NB4 (cell line): ENCODE measurements around the gene TMEM168.

Experiments
- DNase-seq: peaks from one replicate; pipeline ENCODE4 v3.0.0; 2010; ENCODE audit warnings: low read depth
- H3K4me3 ChIP-seq: one replicate; pipeline ENCODE4 v1.5.1; 2011; ENCODE audit warnings: mild to moderate bottlenecking, low read depth, low read length, moderate library complexity
- MYC ChIP-seq: IDR thresholded peaks from 2 replicates; pipeline ENCODE4 v1.6.1; 2011; ENCODE audit warnings: low read depth, low read length
- POLR2A ChIP-seq: IDR thresholded peaks from 2 replicates; pipeline ENCODE4 v1.6.1; 2011; ENCODE audit warnings: mild to moderate bottlenecking; ENCODE audit not compliant: insufficient read length; ENCODE audit errors: extremely low read depth
- TF ChIP-seq, protein P1 (sequence below): IDR thresholded peaks from 2 replicates; pipeline ENCODE4 v1.6.1; 2011; ENCODE audit warnings: low read depth, low read length
- TF ChIP-seq, protein P2 (sequence below): IDR thresholded peaks from one replicate; pipeline ENCODE4 v1.5.1; 2012; ENCODE audit warnings: low read depth, low read length

Gene TMEM168

DNA sequence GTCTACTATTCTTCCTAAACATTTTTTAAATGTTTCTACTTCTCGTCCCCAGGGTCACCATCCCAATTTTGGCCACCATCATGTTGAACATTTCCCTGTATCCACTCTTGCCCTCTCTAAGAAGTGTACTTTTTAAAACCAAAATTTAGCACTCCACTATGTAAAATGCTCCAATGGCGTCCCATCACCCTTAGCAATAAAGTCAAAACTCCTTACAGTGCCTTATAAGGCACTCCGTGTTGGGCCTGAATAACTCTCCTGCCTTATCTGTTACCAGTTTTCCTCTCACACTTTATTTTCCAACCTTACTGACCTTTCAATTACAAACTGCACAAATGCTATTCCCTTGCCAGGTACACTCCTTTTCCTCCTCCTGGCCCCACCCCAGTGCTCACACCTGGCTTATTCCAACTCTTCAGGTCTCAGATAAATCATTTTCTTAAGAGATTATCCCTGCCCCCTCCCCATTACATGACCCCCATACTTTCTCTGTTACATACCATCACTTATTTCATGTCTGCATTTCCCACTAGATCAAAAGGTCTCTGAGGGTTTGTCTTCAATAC, 1.3 kb downstream of the TMEM168 start:
- TF ChIP-seq POLR2A (no peak), MYC (no peak)
- TF ChIP-seq, protein P1, sequence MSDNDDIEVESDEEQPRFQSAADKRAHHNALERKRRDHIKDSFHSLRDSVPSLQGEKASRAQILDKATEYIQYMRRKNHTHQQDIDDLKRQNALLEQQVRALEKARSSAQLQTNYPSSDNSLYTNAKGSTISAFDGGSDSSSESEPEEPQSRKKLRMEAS = no peak
- TF ChIP-seq, protein P2, sequence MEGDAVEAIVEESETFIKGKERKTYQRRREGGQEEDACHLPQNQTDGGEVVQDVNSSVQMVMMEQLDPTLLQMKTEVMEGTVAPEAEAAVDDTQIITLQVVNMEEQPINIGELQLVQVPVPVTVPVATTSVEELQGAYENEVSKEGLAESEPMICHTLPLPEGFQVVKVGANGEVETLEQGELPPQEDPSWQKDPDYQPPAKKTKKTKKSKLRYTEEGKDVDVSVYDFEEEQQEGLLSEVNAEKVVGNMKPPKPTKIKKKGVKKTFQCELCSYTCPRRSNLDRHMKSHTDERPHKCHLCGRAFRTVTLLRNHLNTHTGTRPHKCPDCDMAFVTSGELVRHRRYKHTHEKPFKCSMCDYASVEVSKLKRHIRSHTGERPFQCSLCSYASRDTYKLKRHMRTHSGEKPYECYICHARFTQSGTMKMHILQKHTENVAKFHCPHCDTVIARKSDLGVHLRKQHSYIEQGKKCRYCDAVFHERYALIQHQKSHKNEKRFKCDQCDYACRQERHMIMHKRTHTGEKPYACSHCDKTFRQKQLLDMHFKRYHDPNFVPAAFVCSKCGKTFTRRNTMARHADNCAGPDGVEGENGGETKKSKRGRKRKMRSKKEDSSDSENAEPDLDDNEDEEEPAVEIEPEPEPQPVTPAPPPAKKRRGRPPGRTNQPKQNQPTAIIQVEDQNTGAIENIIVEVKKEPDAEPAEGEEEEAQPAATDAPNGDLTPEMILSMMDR = no peak
- peak overlapping the region; percentile 93 for H3K4me3 ChIP-seq
- no peak for DNase-seq

DNA sequence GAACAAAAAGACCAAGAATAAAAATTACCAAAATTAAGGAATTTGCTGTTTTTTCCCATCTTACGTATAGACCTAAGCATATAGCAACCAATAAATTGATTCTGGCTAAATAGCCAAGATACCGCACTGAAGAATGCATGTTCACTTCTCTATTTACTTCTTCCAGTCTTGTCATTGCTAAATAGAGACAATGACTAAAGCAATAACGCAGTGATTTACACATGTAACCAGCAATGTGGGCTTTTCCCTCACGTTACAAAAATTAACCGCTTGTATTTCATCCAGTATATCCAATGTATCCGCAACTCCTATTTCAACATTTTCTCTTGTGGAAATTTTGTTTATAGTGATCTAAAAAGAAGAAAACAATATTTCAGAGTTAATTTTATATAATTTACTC, 5.6 kb downstream of the TMEM168 start:
- DNase-seq = no peak
- no peak overlapping the region for H3K4me3 ChIP-seq
- TF ChIP-seq, protein P1 = no peak
- TF ChIP-seq POLR2A (no peak), MYC (no peak)
- TF ChIP-seq, protein P2 = no peak

DNA sequence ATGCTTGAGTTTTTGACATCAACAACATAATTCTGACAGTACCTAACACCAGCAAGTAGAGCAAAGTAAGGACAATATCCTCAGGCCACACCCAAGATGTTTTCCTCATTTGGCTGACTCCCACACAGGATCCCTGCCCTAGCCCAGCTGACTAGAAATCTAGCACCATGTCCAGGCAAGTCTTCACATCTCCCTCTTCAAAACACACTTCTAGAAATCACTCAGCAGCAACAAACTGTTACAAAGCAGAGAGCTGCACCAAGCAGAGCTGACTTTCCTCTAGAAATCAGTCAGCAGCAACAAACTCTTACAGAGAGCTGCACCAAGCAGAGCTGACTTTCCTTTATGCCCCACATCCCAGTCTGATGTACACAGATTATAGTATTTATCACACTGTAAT, 7.7 kb downstream of the TMEM168 start:
- DNase-seq = no peak
- no peak overlapping the region for H3K4me3 ChIP-seq

DNA sequence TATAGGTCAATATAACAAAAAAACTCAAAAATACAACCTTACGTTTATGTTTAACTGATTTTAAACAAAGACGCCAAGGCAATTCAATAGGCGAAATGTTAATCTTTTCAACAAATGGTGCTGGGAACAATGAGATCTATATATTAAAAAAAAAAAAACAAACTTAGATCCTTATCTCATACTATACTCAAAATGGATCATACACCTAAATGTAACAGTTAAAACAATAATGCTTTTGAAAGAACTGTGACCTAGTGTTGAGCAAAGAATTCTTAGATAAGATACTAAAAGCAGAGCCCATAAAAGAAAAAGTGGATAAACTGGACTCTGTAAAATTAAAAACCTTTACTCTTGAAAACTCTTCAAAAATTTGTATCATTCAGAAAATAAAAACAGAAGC, 8.6 kb downstream of the TMEM168 start:
- no peak for DNase-seq
- TF ChIP-seq, protein P2 = no peak
- TF ChIP-seq MYC (no peak), POLR2A (no peak)
- TF ChIP-seq, protein P1 = no peak
- no peak overlapping the region for H3K4me3 ChIP-seq

More for the DNA sequence above, 7.7 kb downstream of the TMEM168 start:
- TF ChIP-seq, protein P1 = no peak
- TF ChIP-seq POLR2A (no peak), MYC (no peak)
- TF ChIP-seq, protein P2 = no peak

DNA sequence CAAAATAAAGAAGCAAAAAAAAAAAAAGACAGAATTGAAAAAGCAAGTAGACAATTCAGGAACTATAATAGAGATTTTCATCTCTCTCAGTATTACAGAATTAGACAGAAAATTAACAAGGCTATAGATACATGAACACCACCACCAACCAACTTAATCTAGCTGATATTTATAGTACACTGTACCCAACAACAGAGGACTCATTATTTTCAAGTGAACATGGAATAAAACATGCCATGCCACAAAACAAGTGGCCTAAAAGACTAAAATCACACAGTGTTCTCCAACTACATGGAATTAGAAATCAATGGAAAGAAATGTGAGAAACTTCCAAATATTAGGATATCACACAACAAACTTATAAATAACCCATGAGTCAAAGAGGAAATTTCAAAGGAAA, 9.1 kb downstream of the TMEM168 start:
- TF ChIP-seq POLR2A = no peak
- TF ChIP-seq, protein P1 = no peak
- TF ChIP-seq MYC = no peak
- TF ChIP-seq, protein P2 = no peak
- no peak for DNase-seq
- no peak overlapping the region for H3K4me3 ChIP-seq

DNA sequence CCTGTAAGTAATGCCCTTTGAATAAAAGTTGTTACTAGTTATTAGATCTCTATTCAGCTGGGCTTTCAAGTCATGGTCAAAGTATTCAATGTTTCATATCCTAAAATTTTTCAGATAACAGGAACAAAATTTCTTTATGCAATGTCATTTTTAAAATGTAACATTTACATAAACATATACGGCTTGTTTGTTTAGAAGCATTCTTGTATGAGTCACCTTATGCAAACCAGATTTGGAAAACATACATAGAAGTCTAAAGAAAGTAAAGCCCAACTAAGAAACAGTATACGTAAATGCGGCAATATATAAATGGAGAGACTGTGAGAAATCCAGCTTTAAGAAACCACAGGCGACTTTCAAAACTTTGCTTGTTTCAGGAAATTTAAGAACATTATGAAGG, 10.5 kb downstream of the TMEM168 start:
- no peak for TF ChIP-seq POLR2A
- TF ChIP-seq, protein P2 = no peak
- no peak for TF ChIP-seq MYC
- TF ChIP-seq, protein P1 = no peak
- no peak overlapping the region for H3K4me3 ChIP-seq
- DNase-seq = no peak
